NB4 (cell line): ENCODE data around the gene FAM204A.

Experiments used
- MYC ChIP-seq: IDR thresholded peaks from 2 replicates; pipeline ENCODE4 v1.6.1; 2011; ENCODE audit warnings: low read depth, low read length
- POLR2A ChIP-seq: IDR thresholded peaks from 2 replicates; pipeline ENCODE4 v1.6.1; 2011; ENCODE audit warnings: mild to moderate bottlenecking; ENCODE audit not compliant: insufficient read length; ENCODE audit errors: extremely low read depth
- TF ChIP-seq, protein P1 (sequence below): IDR thresholded peaks from one replicate; pipeline ENCODE4 v1.5.1; 2012; ENCODE audit warnings: low read depth, low read length
- TF ChIP-seq, protein P2 (sequence below): IDR thresholded peaks from 2 replicates; pipeline ENCODE4 v1.6.1; 2011; ENCODE audit warnings: low read depth, low read length

DNA sequence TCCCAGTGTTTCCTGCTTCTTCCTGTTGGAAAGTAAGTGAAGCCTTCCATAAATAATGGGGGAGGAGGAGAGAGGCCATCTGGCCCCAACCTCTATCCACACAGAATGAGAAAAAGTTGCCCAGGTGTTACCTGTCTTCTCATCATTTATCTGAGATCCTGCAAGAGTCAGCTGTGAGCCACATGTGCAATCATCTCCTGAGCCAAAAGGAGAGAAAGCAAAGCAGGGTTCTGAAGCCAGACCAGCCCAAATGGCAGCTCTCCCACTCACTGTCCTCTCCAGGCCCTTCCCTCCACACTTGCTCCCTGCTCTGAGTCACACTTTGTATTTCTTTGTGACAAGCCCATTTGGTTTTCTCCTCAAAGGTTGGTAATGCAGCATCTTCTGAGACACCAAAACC lies 65.9 kb downstream of the FAM204A start:
- TF ChIP-seq, protein P1, sequence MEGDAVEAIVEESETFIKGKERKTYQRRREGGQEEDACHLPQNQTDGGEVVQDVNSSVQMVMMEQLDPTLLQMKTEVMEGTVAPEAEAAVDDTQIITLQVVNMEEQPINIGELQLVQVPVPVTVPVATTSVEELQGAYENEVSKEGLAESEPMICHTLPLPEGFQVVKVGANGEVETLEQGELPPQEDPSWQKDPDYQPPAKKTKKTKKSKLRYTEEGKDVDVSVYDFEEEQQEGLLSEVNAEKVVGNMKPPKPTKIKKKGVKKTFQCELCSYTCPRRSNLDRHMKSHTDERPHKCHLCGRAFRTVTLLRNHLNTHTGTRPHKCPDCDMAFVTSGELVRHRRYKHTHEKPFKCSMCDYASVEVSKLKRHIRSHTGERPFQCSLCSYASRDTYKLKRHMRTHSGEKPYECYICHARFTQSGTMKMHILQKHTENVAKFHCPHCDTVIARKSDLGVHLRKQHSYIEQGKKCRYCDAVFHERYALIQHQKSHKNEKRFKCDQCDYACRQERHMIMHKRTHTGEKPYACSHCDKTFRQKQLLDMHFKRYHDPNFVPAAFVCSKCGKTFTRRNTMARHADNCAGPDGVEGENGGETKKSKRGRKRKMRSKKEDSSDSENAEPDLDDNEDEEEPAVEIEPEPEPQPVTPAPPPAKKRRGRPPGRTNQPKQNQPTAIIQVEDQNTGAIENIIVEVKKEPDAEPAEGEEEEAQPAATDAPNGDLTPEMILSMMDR = no peak
- TF ChIP-seq POLR2A (no peak), MYC (no peak)
- TF ChIP-seq, protein P2, sequence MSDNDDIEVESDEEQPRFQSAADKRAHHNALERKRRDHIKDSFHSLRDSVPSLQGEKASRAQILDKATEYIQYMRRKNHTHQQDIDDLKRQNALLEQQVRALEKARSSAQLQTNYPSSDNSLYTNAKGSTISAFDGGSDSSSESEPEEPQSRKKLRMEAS = no peak
